Subcutaneous abdominal adipose tissue (tissue), 5 donors: ENCODE measurements around the gene SESTD1.
"Not testable (repeated sequence)": the region's sequence is repeated elsewhere in the genome, so short reads cannot be mapped to it uniquely, and the experiment has no call there.

Experiments
- H3K27ac ChIP-seq: one replicate; pipeline ENCODE4 v1.7.0; 2013; ENCODE audit warnings: low read depth, mild to moderate bottlenecking, inconsistent platforms, low read length, moderate library complexity
- H3K27me3 ChIP-seq, 5 donors: one replicate each; pipeline ENCODE4 v1.7.0; 2013; ENCODE audit warnings: low read length in 5 of 5, inconsistent platforms in 1 of 5; ENCODE audit not compliant: control insufficient read depth in 5 of 5, insufficient read depth in 4 of 5
- H3K36me3 ChIP-seq, 5 donors: one replicate each; pipeline ENCODE4 v1.7.0; 2013; ENCODE audit warnings: low read length in 5 of 5; ENCODE audit not compliant: control insufficient read depth in 5 of 5, insufficient read depth in 5 of 5
- H3K4me1 ChIP-seq, 5 donors: one replicate each; pipeline ENCODE4 v1.7.0; 2013; ENCODE audit warnings: low read length in 5 of 5, mild to moderate bottlenecking in 3 of 5, moderate library complexity in 1 of 5; ENCODE audit not compliant: control insufficient read depth in 5 of 5, insufficient read depth in 5 of 5
- H3K4me3 ChIP-seq, 5 donors: one replicate each; pipeline ENCODE4 v1.7.0; 2013; ENCODE audit warnings: low read length in 5 of 5, low read depth in 1 of 5
- H3K9ac ChIP-seq, 5 donors: one replicate each; pipeline ENCODE4 v1.7.0; 2013; ENCODE audit warnings: low read length in 5 of 5, mild to moderate bottlenecking in 4 of 5, moderate library complexity in 3 of 5
- H3K9me3 ChIP-seq, 5 donors: one replicate each; pipeline ENCODE4 v1.7.0; 2013; ENCODE audit warnings: low read length in 5 of 5; ENCODE audit not compliant: control insufficient read depth in 5 of 5
- donor health status: healthy.
- donor health status: healthy.
- donor health status: healthy.
- donor health status: healthy.
- donor health status: healthy.

SESTD1 gene

DNA sequence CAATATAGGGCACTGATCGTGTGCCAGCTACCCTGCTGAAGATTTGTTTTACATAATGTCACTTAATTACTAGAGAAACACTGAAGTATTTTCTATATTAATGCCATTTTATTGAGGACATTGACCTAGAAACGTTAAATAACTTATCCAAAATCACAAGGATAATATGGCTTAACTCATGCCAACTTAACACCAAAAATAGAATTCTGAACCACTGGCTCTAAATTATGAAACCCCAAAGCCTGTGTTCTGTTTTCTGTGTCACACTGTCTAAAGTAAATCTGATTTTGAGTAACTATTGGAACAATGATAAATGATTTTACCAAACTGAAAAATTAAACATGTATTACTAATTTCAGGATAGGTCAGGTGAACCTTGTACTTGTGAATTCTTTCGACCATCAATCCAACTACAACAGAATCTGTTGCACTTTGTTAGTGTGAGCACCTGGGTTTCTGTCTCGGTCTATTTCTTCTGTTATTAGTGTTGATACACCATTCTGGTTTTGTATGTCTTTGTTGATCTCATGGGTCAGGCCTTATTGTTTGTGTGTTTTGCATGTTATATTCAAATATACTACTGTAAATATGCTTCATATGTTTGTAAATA, 166.4 kb downstream of the SESTD1 start:
- peaks cover 0 to 3% (median 0%) of the 10 kb centered on the region in 5 donors for H3K4me1 ChIP-seq
- H3K27me3 ChIP-seq: no peaks in the 10 kb centered on the region
- no peak overlapping the region for H3K27ac ChIP-seq
- H3K9ac ChIP-seq: no peak overlapping the region
- peaks cover 0 to 12% (median 4%) of the 10 kb centered on the region in 5 donors for H3K36me3 ChIP-seq
- peaks cover 0 to 1% (median 0%) of the 10 kb centered on the region in 5 donors for H3K9me3 ChIP-seq
- H3K4me3 ChIP-seq: no peak overlapping the region

DNA sequence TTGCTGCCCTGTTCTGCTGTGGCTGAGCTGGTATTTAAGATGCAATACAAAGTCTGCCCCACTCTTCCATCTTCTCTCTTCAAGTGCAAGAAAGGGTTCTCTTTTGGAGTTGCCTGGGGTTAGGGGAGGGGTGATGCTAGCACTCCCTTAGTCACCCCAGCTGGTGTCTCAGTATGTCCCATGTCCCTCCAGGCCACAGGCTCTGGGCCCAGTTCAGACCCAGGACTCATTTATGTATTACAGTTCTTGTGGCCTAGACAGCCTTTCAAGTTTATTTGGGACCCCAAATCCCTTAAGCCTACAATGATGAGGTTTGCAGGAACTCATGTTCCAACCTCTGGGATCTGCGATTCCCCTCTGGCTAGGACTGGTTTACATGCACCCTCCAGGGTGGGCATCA, 167.5 kb downstream of the SESTD1 start:
- Histone ChIP-seq H3K4me3 (no peak overlapping the region), H3K27ac (no peak overlapping the region), H3K27me3 (no peaks in the 10 kb centered on the region), H3K36me3 (peaks cover 0 to 4% (median 3%) of the 10 kb centered on the region in 5 donors), H3K9ac (no peak overlapping the region), H3K9me3 (peaks cover 0 to 4% (median 0%) of the 10 kb centered on the region in 5 donors), H3K4me1 (peaks cover 0 to 3% (median 0%) of the 10 kb centered on the region in 5 donors)

DNA sequence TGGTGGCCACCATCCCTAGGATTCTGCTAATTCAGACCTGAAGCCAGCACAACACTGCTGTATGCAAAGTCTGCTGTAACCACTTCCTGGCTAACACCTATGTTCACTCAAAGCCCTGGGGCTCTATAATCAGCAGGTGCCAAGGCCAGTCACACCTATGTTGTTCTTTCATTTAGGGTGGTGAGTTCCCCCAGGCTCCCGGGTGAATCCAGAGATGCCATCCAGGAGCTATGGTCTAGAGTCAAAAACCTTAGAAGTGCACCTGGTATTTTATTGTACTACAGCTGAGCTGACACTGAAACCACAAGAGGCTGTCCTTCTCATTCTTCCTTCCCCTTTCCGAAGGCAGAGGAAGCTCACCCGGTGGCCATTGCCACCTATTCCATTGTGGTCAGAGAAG, 168.5 kb downstream of the SESTD1 start:
- H3K27me3 ChIP-seq: no peaks in the 10 kb centered on the region
- H3K36me3 ChIP-seq: no peaks in the 10 kb centered on the region
- H3K27ac ChIP-seq: no peak overlapping the region

DNA sequence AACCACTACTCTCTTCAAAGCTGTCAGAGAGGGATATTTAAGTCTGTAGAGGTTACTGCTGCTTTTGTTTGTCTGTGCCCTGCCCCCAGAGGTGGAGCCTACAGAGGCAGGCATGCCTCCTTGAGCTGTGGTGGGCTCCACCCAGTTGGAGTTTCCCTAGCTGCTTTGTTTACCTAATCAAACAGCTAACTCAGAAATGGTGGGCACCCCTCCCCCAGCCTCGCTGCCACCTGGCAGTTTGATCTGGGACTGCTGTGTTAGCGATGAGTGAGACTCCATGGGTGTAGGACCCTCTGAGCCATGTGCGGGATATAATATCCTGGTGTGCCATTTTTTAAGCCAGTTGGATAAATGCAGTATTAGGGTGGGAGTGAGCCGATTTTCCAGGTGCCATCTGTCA, 171.7 kb downstream of the SESTD1 start:
- not testable (repeated sequence) for H3K27ac ChIP-seq, H3K27me3 ChIP-seq, H3K4me1 ChIP-seq, H3K9ac ChIP-seq, H3K36me3 ChIP-seq, H3K9me3 ChIP-seq, H3K4me3 ChIP-seq

More for the DNA sequence above, 168.5 kb downstream of the SESTD1 start:
- H3K9me3 ChIP-seq: peaks cover 0 to 4% (median 0%) of the 10 kb centered on the region in 5 donors
- no peak overlapping the region for H3K4me3 ChIP-seq
- H3K9ac ChIP-seq: no peak overlapping the region
- peaks cover 0 to 3% (median 0%) of the 10 kb centered on the region in 5 donors for H3K4me1 ChIP-seq

DNA sequence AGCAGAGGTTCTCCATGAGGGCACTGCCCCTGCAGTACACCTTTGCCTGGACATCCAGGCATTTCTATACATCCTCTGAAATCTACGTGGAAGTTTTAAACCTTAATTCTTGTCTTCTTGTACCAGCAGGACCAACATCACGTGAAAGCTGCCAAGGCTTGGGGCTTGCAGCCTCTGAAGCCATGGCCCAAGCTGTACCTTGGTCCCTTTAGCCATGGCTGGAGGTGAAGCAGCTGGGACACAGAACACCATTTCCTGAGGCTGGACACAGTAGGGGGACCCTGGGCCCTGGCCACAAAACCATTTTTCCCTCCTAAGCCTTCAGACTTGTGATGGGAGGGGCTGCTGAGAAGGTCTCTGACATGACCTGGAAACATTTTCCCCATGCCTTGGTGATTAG, 181.9 kb downstream of the SESTD1 start:
- H3K9ac ChIP-seq: no peak overlapping the region
- H3K36me3 ChIP-seq: no peaks in the 10 kb centered on the region
- peaks cover 0 to 3% (median 0%) of the 10 kb centered on the region in 5 donors for H3K9me3 ChIP-seq
- no peaks in the 10 kb centered on the region for H3K4me1 ChIP-seq
- H3K27ac ChIP-seq: no peak overlapping the region
- H3K27me3 ChIP-seq: no peaks in the 10 kb centered on the region
- no peak overlapping the region for H3K4me3 ChIP-seq

DNA sequence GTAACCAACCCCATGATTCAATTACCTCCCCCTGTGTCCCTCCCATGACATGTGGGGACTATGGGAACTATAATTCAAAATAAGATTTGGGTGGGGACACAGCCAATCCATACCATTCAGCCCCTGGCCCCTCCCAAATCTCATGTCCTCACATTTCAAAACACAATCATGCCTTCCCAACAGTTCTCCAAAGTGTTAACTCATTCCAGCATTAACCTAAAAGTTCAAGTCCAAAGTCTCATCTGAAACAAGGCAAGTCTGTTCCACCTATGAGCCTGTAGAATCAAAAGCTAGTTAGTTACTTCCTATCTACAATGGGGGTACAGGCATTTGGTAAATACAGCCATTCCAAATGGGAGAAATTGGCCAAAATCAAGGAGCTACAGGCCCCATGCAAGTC, 182.7 kb downstream of the SESTD1 start:
- Histone ChIP-seq H3K9me3 (peaks cover 0 to 7% (median 0%) of the 10 kb centered on the region in 5 donors), H3K27me3 (no peaks in the 10 kb centered on the region), H3K36me3 (no peaks in the 10 kb centered on the region), H3K9ac (no peak overlapping the region), H3K4me3 (no peak overlapping the region), H3K4me1 (no peaks in the 10 kb centered on the region), H3K27ac (no peak overlapping the region)

DNA sequence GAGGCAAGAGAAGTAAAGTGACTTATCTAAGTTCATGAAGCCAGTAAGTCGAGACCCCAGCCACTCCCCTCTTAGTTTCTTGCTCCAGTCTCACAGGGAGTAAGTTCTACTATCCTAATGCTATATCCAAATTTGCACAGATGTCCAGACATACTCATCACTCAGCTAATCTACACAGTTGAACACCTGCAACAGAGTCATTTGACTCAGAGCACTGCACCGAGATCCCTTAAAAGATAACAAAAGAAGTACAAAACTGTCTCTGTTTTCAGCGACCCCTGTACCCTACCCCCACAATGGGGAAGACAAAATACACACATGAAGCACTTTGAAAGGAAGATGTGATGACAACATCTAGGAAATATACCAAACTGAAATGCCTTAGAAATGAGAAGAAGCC, 192.1 kb downstream of the SESTD1 start:
- Histone ChIP-seq H3K9me3 (peaks cover 0 to 3% (median 0%) of the 10 kb centered on the region in 5 donors), H3K27ac (no peak overlapping the region), H3K4me3 (no peak overlapping the region), H3K27me3 (no peaks in the 10 kb centered on the region), H3K4me1 (peaks cover 0 to 7% (median 0%) of the 10 kb centered on the region in 5 donors), H3K36me3 (no peaks in the 10 kb centered on the region), H3K9ac (no peak overlapping the region)

DNA sequence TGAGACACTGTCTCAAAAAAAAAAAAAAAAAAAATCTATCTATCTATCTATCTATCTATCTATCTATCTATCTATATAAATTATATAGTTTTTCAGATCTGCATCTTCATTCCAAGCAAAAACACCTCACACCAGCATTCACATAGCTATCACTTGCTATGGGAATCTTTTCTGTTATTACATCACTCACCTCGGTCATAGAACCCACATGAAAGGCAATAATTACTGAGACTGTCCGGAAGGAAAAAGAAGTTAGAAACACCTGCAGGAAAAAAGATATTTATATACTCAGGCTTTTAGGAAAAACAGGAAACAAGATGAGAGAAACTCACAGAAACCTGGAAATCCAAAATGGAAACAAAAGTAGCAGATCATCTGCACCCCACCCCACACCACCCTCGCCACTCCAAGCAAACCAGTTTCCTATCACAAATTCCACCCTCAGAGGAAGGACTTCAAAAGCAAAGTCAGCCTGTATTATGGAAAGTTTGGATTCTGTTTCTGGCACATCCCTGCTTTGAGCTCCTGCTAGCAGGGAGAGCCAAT, 192.7 kb downstream of the SESTD1 start:
- Histone ChIP-seq H3K4me3 (no peak overlapping the region), H3K9me3 (no peaks in the 10 kb centered on the region), H3K36me3 (no peaks in the 10 kb centered on the region), H3K9ac (no peak overlapping the region), H3K27ac (no peak overlapping the region), H3K27me3 (no peaks in the 10 kb centered on the region), H3K4me1 (peaks cover 0 to 7% (median 0%) of the 10 kb centered on the region in 5 donors)

DNA sequence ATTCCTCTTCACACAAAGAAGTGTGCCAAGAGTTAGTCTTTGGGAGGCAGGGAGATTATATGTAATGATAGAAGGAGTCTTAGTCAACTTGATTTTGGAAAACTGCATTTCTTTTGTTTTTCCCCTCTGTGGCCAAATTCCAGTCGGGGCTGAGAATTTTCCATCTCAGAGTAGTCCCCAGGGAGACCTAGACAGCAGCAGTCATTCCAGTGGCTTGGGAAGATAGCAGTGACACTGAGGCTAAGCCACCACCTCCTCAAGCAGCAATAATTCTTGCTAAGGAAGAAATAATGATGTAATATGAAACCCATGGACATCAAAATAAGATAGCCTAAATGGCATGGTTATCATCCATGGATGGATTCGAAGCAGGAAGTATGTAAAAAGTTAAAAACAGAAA, 193.7 kb downstream of the SESTD1 start:
- Histone ChIP-seq H3K4me3 (no peak overlapping the region), H3K27ac (no peak overlapping the region), H3K36me3 (no peaks in the 10 kb centered on the region), H3K9ac (no peak overlapping the region), H3K4me1 (peaks cover 0 to 7% (median 0%) of the 10 kb centered on the region in 5 donors), H3K27me3 (no peaks in the 10 kb centered on the region), H3K9me3 (no peaks in the 10 kb centered on the region)

DNA sequence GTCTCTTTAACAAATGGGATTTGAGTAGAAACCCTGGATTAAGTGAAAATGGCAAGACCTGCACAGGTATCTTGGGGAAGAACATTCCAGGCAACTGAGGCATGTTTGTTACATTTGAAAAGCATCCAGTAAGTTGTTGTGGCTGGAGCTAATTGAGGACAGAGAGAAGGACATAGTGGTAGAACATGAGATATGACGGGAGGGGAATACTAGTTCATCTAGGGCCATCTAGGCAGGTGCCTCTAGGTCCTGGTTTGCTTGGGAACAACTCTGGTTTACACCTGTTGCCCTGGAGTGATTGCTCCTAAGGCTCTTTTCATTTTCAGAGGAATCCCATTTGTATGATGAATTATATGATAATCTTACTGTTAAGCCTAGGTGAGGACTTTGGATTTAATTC, 194.9 kb downstream of the SESTD1 start:
- Histone ChIP-seq H3K9ac (no peak overlapping the region), H3K27me3 (no peaks in the 10 kb centered on the region), H3K4me3 (no peak overlapping the region), H3K9me3 (no peaks in the 10 kb centered on the region), H3K36me3 (no peaks in the 10 kb centered on the region), H3K27ac (no peak overlapping the region), H3K4me1 (peaks cover 0 to 7% (median 0%) of the 10 kb centered on the region in 5 donors)
